HG03342 (cell line): Measurements from ENCODE around the gene NDFIP2.

Source experiments
- ATAC-seq: cut with Tn5 transposase; IDR thresholded peaks from one replicate; pipeline ENCODE4 v1.9.1; 2021; ENCODE audit warnings: mild to moderate bottlenecking, moderate library complexity; ENCODE audit not compliant: unreplicated experiment

Gene NDFIP2

GRCh38 chr13:79458436-79458835 lies 22.5 kb upstream of the NDFIP2 start:
- ATAC-seq, result no peak

DNA sequence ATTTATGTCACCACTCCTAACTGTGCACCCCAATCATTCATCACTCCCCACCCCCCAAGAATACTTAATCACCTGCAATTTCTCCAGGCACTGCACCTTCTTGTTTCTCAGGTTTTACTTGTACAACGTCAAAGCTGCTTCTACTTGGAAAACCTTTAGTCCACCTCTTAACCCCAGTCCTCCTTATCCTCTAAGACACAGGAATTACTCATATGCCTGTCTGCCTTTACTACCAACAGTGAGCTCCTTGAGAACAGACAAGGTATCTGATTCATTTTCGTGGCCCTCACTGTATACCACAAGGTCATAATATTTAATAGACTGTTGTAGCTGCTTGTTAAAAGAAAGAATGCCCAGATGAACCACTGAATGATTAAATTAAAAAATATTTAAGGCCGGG lies 21.0 kb upstream of the NDFIP2 start:
- no peak for ATAC-seq

GRCh38 chr13:79462895-79463294 lies 18.1 kb upstream of the NDFIP2 start:
- no peak for ATAC-seq

DNA sequence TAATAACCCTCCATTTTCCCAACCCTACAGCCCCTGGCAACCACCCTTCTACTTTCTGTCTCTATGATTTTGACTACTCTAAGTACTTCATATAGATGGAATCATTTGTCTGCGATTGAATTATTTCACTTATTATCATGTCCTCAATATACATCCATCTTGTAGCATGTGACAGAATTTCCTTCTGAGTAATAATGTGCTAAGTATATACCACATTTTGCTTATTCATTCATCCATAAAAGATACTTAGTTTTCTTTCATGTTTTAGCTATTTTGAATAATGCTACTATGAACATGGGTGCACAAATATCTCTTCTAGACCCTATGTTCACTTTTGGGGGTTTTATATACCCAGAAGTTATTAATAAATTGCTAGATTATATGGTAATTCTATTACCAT lies 17.4 kb upstream of the NDFIP2 start:
- ATAC-seq, result no peak

GRCh38 chr13:79466872-79467271 lies 14.1 kb upstream of the NDFIP2 start:
- ATAC-seq, result no peak

GRCh38 chr13:79468402-79468801 lies 12.6 kb upstream of the NDFIP2 start:
- no peak for ATAC-seq

- ATAC-seq, result peak; percentile 74
Observed at GRCh38 chr13:79468819-79469218, 12.1 kb upstream of the NDFIP2 start.

- no peak for ATAC-seq
Observed at GRCh38 chr13:79469608-79470007, 11.3 kb upstream of the NDFIP2 start.

DNA sequence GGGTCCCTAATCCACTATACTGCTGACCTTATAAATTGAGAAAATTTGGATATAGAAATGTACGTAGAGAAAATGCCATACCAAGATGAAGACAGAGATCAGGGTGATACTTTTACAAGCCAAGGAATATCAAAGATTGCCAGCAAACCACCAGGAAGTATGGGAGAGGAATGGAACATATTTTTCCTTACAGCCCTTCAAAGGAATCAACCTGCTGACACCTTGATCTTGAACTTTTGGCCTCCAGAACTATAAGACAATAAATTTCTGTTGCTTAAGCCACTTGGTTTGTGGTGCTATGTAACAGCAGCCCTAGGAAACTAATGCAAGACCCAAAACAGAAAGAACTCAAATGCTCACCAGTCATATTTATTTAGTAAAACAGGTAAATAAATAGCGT lies 10.3 kb upstream of the NDFIP2 start:
- no peak for ATAC-seq

DNA sequence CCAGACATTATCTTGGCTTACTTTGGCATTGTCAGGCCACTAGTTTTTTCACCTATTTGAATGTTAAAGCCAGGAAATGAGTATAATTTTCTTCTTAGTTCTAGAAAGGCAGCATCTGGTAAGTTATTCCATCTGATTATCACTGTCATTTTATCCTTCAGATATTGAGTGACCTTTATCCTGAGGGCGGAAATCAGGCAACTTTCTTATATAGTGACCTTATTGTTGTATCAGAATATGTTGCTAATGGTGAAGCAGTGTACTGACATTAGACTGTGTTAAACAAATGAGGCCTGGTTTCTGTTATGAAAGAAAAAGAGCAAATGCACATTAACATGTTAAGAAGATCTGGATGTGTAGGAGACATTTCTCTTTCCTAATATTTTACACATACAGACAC lies 5.4 kb upstream of the NDFIP2 start:
- no peak for ATAC-seq

DNA sequence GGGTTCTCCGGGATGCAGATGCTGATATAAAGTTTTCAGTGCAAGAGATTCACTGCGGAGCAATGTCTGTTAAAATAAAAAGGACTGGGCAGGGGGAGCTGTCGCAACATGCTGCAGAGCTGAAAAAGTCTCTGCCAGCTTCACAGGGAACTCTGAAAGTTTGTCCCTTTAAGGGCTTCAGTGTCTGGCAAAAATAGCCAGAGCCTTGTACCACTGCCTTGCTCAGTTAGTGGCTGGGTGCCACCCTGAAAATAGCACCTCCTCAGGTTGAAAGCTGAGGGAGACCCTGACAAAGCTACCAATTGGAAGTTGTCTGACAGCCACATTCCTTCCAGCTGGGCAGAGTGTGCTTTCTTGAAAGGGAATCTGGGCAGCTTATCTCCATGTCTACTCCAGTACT lies 3.0 kb upstream of the NDFIP2 start:
- no peak for ATAC-seq

DNA sequence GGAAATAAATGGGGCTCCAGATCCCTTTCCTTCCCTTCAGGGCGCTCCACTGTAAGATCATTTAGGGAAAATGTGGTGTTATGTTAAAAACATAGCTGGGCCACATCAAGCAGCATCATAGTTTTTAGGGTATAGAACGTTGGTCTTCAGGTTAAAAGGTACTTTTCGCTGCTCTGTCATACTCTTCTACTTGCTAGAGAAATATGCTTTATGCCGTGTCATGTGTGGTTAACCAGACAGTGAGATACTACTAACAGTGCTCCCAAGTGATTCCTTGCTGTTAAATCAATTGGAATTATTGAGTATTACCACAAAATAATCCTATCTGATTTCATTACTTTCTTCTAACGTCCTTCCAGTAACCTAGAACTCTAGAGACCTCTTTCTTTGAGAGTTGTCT lies 1.1 kb upstream of the NDFIP2 start:
- no peak for ATAC-seq

DNA sequence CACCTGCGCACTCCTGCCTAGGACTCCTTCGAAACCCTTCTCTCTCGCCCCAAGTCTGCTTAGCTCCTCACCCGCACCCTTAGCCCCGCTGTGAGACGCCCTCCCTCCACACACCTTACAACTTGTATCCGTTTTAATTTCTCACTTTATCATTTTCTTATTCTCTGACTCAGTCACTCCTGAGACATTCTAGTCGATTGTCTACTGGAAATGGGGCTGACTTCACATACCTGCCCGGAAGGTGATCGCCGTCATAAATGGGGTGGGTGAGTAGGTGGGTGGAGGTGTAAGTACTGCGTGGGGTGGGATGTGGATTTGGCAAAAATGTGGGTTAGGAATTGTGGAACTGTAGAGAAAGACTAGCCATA lies 714 bp downstream of the NDFIP2 start:
- ATAC-seq, result peak; percentile 34

- no peak for ATAC-seq
Observed at GRCh38 chr13:79482281-79482970, 1.5 kb downstream of the NDFIP2 start.

DNA sequence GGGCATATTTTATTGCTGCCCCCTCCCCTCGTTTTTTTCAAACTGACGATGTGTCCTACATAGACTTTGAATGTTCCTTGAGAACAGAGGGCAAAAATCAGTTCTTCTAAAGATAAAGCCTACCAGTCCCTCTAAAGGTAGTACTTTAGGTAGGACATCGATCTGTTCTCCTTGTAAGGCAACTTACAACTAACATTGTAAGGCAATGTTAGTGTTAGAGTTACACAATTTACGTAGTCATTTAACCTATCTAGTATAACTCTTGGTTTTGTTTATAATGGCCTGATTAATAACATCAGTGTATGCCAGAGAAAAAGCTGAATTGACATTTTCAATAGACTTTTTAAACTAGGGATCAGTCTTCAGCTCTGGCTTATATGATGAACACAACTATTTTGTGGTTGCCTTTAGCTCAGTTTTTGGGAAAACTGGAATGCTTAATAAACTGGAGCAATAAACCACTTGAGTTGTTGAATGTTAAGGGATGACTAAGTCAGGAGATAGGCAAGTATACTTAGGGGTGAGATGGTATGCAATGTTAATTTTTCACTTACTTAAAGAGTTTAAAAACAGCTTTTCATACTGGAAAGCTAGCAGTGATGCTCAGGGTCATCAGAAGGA lies 2.2 kb downstream of the NDFIP2 start:
- ATAC-seq, result no peak

DNA sequence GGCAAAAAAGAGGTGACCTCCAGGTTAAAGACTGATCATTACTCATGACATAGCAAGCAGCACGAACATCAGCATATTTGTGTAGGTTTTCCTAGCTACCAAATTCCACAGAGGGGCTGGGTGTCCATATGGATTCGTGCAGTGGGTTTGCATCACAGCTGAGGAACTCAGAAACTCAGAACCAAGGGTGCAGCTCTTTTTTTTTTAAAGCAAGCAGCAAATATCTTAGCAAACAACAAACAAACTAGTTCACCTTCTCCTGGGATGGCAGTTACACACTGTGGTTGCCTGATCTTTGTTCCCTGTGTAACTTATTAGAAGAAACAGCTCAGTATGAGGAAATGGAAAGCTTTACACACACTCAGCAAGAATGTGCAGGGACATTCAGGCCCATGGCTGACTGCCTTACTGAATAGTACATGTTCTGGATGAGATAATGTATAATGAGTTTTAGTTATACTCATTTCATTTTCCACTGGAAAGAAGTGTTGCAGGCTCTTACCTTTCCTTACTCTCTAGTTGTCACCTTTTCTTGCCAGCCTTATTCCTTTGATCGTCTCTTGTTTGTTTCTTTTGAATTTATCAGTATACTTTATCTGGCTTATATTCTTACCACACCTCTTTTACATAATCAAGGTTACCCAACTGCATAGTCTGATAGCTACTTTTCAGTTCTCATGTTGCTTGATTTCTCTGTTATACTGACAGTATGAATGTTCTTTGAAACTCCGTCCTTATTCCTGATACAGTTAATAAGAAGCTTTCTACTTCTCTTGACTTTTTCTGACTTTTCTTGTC lies 4.3 kb downstream of the NDFIP2 start:
- ATAC-seq, result no peak

DNA sequence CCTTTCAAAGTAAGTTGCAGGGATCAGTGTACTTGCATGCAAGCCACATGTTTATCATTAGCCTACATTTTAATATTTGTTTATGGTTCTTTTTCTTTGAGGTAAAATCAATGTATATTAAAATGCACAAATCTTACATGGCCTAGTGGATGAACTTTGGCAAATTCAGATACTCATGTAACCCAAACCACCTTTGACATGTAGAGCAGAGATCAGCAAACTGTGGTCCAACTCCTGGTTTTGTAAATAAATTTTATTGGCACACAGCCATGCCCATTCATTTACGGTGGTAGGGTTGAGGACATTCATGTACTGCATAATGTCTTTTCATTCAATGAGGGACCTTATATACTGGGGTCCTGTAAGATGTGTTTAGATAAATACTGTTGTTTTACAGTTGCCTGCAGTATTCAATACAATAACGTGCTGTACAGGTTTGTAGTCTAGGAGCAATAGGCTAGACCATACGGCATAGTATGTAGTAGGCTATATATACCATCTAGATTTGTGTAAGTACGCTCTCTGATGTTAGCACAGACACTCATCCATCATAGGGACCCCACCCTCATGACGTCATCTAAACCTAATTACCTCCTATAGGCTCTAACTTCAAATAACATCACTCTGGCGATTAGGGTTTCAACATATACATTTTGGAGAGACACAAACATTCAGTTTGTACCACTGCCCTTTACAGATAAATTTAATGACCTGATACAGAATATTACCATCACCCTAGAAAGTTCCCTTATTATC lies 5.7 kb downstream of the NDFIP2 start:
- ATAC-seq, result no peak

DNA sequence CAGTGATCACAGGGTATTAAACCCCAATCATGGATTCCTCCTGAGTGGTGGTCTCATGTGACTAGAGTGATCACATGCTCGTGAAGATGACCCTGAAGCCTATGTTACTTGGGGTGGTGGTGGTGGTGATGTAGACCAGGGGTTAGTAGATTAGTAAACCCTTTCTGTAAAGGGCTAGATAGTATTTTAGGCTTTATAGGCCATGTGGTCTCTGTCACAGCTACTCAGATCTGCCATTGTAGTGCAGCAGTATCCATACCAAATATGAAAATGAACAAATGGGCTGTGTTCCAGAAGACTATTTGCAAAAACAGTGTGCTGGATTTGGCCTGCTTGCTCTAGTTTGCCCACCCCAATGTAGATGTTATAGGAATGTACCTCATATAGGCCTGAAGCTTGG lies 9.4 kb downstream of the NDFIP2 start:
- ATAC-seq, result no peak

DNA sequence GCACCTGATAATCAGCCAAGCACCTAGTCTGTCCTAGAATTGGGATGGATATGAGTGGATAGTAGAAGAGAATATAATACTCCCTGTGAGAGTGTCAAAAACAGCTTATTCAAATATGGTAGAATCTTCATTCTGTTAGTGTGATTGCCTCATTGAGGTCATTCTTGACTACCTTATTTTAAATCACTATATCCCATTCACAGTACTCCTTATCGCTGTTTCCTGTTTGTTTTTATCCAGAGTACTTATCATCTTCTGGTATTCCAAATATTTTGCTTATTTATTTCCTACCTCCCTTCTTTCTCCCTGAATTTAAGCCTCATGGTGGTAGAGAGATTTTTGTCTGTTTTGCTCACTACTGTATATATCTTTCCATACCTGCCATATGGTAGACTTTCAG lies 9.9 kb downstream of the NDFIP2 start:
- no peak for ATAC-seq

- ATAC-seq, result no peak
Observed at GRCh38 chr13:79491715-79492114, 10.8 kb downstream of the NDFIP2 start.

- no peak for ATAC-seq
Observed at GRCh38 chr13:79492313-79492798, 11.4 kb downstream of the NDFIP2 start.
